ENCODE measurements around the gene OR13C3. TPM values are rescaled to one million over a fixed set of nuclear protein-coding genes. Genes with fewer than 3 reads are reported as not detected.
"Not testable (repeated sequence)": the region's sequence is repeated elsewhere in the genome, so short reads cannot be mapped to it uniquely, and the experiment has no call there.

The OR13C3 gene
- not detected for total RNA-seq
- long read RNA-seq: 0 reads

DNA sequence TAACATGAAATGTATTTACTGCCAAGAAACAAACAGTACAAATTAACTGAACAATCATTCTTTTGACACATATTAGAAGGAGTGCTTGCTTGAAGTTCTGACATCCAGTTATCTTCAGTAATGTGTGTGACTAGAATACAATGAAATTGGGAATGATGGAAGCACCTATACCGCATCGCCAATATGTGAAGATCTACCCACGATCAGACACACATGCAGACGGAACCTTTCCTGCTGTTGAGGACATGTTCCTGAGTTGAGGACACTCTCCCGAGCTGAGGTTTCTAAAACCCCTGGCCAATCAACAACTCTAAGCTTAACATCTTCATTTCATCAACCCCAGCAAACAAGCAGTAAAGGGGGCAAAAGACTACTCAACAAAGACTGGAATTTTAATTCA is at the start of gene OR13C3:
Gene OR13C3, minus strand, starts transcription at position 101 of the 400 bp plus-strand sequence. CDS start 133 bp downstream, outside the sequence.
- intact Hi-C loops (cut with DNase I): no loop called here
- DNase-seq (no peak), ATAC-seq (no peak)

DNA sequence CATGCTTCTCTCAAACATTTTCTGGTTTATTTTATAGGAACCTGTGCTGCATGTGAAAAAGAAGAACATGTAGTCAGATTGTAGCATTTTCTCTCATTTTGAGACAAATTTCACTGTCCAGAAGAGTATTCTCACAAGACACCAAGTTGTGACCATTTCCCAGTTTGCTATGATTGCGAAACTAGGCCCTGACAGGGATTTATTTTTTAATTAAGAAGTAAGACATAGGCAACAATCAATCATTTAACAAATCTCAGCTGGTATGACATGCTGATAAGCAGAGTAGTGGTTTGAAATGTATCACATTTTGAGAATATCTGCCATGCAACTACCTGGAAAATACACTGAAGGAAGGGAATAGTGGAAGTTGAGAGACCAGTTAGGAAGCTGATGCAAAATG is 43.9 kb upstream of the OR13C3 start:
- ATAC-seq (no peak), DNase-seq (no peak)
- intact Hi-C loops (cut with DNase I): no loop called here

DNA sequence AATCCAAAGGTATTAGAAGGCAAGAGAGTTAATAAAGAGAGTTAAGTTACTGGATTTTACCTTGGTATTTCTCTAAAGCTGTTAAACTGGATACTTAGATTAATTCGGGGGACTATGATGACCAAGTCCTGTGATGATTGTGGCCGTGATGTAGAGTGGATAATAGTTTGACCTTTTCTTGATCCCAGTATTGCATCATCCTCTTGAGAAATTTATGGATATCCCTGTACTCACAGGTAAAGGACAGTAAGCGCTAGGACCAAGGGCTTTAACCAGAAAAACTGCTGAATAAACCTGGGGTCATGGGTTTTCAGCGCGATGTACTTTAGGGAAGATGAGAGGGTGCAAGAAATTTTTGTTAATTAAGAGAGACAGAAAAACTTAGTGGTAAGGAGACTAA is 40.6 kb upstream of the OR13C3 start:
- intact Hi-C loops (cut with DNase I): no loop called here
- DNase-seq (no peak), ATAC-seq (no peak)

DNA sequence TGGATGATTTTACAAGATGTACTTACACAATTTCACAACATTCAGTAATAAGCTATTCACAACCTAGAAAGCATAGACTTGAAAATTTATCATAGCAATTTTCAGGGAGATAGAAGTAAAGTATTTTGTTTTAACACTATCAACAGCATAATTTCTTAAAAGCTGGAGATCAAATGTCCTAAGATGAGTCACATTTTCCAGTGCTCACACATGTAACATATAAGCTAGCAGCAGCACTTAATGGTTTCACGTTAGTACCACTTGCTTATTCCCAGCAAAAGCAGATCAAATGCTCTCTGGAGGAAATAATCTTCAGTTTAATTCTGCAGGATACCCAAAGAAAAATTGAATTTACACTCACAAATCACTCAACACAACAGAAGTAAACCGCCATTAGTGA is 38.8 kb upstream of the OR13C3 start:
- ATAC-seq (no peak), DNase-seq (no peak)
- intact Hi-C loops (cut with DNase I): no loop called here

DNA sequence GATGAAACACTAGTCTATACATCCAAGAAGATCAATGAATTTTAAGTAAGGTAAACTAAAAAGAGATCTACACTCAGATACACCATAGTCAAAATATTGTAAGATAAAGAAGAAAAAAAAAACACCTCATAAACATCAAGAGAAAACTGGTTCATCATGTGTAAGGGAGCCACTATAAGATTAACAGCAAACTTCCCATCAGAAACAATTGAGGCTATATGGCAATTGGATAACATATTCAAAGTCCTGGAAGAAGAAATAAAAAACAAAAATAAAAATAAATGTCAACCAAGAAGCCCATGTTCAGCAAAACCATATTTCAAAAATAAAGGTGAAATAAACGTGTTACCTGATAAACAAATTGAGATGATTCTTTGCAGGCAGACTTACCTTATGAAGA is 36.0 kb upstream of the OR13C3 start:
- no peak for DNase-seq
- intact Hi-C loops (cut with DNase I): no loop called here
- no peak for ATAC-seq

- DNase-seq: no peak
- intact Hi-C loops (cut with DNase I): no loop called here
These were observed 32.2 kb upstream of the OR13C3 start, which contains the start of gene OR13C8 for GRCh38 chr9:104568868-104569267. OR13C8 (plus strand) TSS chr9:104569168; CDS start chr9:104569168, 0 bp downstream.

DNA sequence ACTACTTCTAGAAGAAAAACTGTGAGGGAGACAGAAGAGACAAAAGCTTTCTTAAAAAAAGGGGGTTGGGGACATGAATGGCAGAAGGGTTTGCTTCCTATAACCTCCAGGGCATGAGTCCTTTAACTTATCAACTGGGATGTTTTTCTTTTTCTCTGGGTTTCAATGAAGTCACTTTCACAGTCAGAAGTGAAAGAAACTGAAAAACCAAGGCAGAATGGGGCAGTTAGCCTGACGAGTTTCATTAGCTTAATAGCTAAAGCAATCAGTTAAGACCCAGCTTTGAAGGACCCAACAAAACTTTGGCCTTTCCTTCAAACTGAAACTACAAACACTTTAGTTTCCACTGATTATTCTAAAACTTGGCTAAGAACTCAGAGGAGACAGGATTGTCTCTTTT is 27.7 kb upstream of the OR13C3 start:
- intact Hi-C loops (cut with DNase I): no loop called here
- ATAC-seq: no peak
- no peak for DNase-seq

More at GRCh38 chr9:104568868-104569267, 32.2 kb upstream of the OR13C3 start, which contains the start of gene OR13C8:
- ATAC-seq: no peak

- no peak for DNase-seq
- intact Hi-C loops (cut with DNase I): loop anchor here in 1 of 2 donors (10.0 kb wide), 1 partner anchor 58 kb away; the partner anchor contains the start of gene OR13C9
- no peak for ATAC-seq
These were observed 20.4 kb upstream of the OR13C3 start for GRCh38 chr9:104556830-104557634.

- no peak for ATAC-seq
- intact Hi-C loops (cut with DNase I): loop anchor here in 1 of 2 donors (10.0 kb wide), 1 partner anchor 59 kb away; the partner anchor contains the start of gene OR13C9
These were observed 18.9 kb upstream of the OR13C3 start for GRCh38 chr9:104555521-104555920.

GRCh38 chr9:104553261-104553660 is 16.6 kb upstream of the OR13C3 start:
- intact Hi-C loops (cut with DNase I): loop anchor here in 1 of 2 donors (10.0 kb wide), 1 partner anchor 62 kb away; the partner anchor contains the start of gene OR13C9
- no peak for ATAC-seq
- no peak for DNase-seq

More at GRCh38 chr9:104555521-104555920, 18.9 kb upstream of the OR13C3 start:
- no peak for DNase-seq

GRCh38 chr9:104544644-104545043 is 8.0 kb upstream of the OR13C3 start:
- ATAC-seq: no peak
- intact Hi-C loops (cut with DNase I): no loop called here
- DNase-seq: no peak

GRCh38 chr9:104539275-104539674 is 2.6 kb upstream of the OR13C3 start:
- no peak for DNase-seq
- intact Hi-C loops (cut with DNase I): no loop called here
- ATAC-seq: no peak

DNA sequence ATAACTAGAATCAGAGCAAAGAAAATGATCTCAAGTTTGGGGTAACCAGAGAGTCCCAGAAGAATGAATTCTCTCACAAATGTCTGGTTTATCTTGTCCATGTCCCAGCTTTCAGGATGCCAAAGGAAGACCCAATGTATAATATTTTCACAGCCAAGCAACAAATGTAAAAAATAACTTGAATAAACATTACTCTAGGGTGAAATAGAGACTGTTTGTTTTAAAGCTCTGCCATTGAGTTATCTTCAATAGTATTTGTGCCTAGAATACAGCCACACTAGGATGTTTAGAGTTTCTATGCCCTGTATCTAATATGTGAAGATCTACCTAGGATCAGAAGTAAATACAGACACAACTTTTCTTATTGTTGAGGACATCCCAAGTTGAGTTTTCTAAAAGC is 9.5 kb downstream of the OR13C3 start, which contains the start of gene OR13C4:
Gene OR13C4, minus strand, starts transcription at position 101 of the 400 bp plus-strand sequence. Its CDS starts 0 bp downstream, at position 101.
- DNase-seq: no peak

DNA sequence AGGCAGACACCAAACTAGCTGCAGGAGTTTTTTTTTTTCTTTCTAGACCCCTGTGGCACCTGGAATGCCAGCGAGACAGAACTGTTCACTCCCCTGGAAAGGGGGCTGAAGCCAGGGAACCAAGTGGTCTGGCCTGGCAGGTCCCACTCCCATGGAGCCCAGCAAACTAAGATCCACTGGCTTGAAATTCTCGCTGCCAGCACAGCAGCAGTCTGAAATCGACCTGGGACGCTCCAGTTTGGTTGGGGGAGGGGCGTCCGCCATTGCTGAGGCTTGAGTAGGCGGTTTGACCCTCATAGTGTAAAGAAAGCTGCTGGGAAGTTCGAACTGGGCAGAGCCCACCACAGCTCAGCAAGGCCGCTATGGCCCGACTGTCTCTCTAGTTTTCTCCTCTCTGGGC is 16.4 kb downstream of the OR13C3 start:
- ATAC-seq; DNase-seq; intact Hi-C loops (cut with DNase I): not testable (repeated sequence)

More for the DNA sequence above, 9.5 kb downstream of the OR13C3 start, which contains the start of gene OR13C4:
- no peak for ATAC-seq
- intact Hi-C loops (cut with DNase I): no loop called here

- ATAC-seq (no peak), DNase-seq (no peak)
- intact Hi-C loops (cut with DNase I): no loop called here
These were observed 21.8 kb downstream of the OR13C3 start for GRCh38 chr9:104514901-104515300.

- ATAC-seq: no peak
- intact Hi-C loops (cut with DNase I): no loop called here
- DNase-seq: no peak
These were observed 30.1 kb downstream of the OR13C3 start for GRCh38 chr9:104506565-104506964.

DNA sequence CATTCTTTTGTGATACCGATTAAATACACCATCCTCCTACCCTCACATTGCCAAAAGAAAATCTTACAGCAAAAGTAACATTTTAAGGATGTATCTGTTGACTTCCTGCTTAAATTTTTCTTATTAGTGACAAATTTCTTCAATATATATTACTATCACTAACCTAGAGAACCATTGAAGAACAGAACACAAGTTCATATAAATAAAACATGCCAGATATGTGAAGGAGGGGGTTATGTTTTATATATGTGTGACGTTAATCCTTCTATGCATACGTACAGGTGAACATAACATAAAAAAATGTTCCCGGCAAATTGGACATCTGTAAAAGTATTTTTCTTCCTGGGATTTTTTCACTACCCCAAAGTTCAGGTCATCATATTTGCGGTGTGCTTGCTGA is 32.7 kb downstream of the OR13C3 start, which contains the start of gene OR13F1:
Gene OR13F1, plus strand, starts transcription at position 301 of the 400 bp plus-strand sequence. Its CDS starts 0 bp downstream, at position 301.
- ATAC-seq: no peak
- intact Hi-C loops (cut with DNase I): no loop called here
- DNase-seq: no peak

GRCh38 chr9:104503440-104503839 is 33.2 kb downstream of the OR13C3 start:
- ATAC-seq (no peak), DNase-seq (no peak)
- intact Hi-C loops (cut with DNase I): no loop called here

GRCh38 chr9:104494808-104495207 is 41.8 kb downstream of the OR13C3 start:
- intact Hi-C loops (cut with DNase I): no loop called here
- ATAC-seq (no peak), DNase-seq (no peak)
